PC-3 (cell line): Measurements from ENCODE around the gene DUSP6.

Source experiments
- CTCF ChIP-seq: fragments of 300-600 bp; sonication (generic); conservative IDR thresholded peaks from 2 replicates; pipeline ENCODE4 v1.5.1; 2017; ENCODE audit warnings: antibody characterized with exemption, low read depth, mild to moderate bottlenecking, low read length
- EZH2 ChIP-seq: fragments of 300-600 bp; sonication (generic); IDR thresholded peaks from one replicate; pipeline ENCODE4 v1.6.1; 2017; ENCODE audit warnings: antibody characterized with exemption, mild to moderate bottlenecking, low read length; ENCODE audit not compliant: unreplicated experiment
- EZH2phosphoT487 ChIP-seq: fragments of 300-600 bp; sonication (generic); IDR thresholded peaks from 2 replicates; pipeline ENCODE4 v1.6.1; 2018; ENCODE audit warnings: mild to moderate bottlenecking, antibody characterized with exemption, low read length, borderline replicate concordance

GRCh38 chr12:89334548-89335169 is 17.6 kb downstream of the DUSP6 start:
- no peak for TF ChIP-seq CTCF
- TF ChIP-seq EZH2phosphoT487, result no peak
- no peak for TF ChIP-seq EZH2
